BLaER1 (cell line): ENCODE results near the gene SGMS1.
A peak's percentile ranks its signal among the peaks of the same experiment; 100 is the strongest.
"Not testable (repeated sequence)": the region's sequence is repeated elsewhere in the genome, so short reads cannot be mapped to it uniquely, and the experiment has no call there.

Source experiments
- H3K27ac ChIP-seq: shearing (Covaris generic); formaldehyde crosslinking; 2 replicates; pipeline ENCODE4 v1.8.1; 2022
- H3K27me3 ChIP-seq: shearing (Covaris generic); formaldehyde crosslinking; 2 replicates; pipeline ENCODE4 v1.8.1; 2022
- H3K36me3 ChIP-seq: shearing (Covaris generic); formaldehyde crosslinking; 2 replicates; pipeline ENCODE4 v1.8.1; 2022
- H3K4me1 ChIP-seq: shearing (Covaris generic); formaldehyde crosslinking; 2 replicates; pipeline ENCODE4 v1.8.1; 2022
- H3K4me2 ChIP-seq: shearing (Covaris generic); formaldehyde crosslinking; 2 replicates; pipeline ENCODE4 v1.8.1; 2022
- H3K4me3 ChIP-seq: shearing (Covaris generic); formaldehyde crosslinking; 2 replicates; pipeline ENCODE4 v1.8.1; 2022
- H3K9ac ChIP-seq: shearing (Covaris generic); formaldehyde crosslinking; 2 replicates; pipeline ENCODE4 v1.8.1; 2022
- H3K9me3 ChIP-seq: shearing (Covaris generic); formaldehyde crosslinking; 2 replicates; pipeline ENCODE4 v1.8.1; 2022
- H4K20me1 ChIP-seq: shearing (Covaris generic); formaldehyde crosslinking; 2 replicates; pipeline ENCODE4 v1.8.1; 2022
- Cebpa-rat ChIP-seq: shearing (Covaris generic); IDR thresholded peaks from 2 replicates; pipeline ENCODE4 v1.8.1; 2022

SGMS1 gene

GRCh38 chr10:50506861-50507573, 116.7 kb downstream of the SGMS1 start:
- H3K4me1 ChIP-seq, result peaks cover 7% of the 10 kb centered on the region; the same call in 1 of the 2 replicates
- no peak overlapping the region for H3K4me3 ChIP-seq
- no peak overlapping the region for H3K4me2 ChIP-seq
- no peak for TF ChIP-seq Cebpa-rat
- H3K27ac ChIP-seq, result no peak overlapping the region
- no peaks in the 10 kb centered on the region for H3K9me3 ChIP-seq
- H3K9ac ChIP-seq, result no peak overlapping the region
- H3K36me3 ChIP-seq, result no peaks in the 10 kb centered on the region
- H4K20me1 ChIP-seq, result 0 out of 2 replicates have a peak, but pooled peaks cover 6% of the 10 kb centered on the region
- no peaks in the 10 kb centered on the region for H3K27me3 ChIP-seq

DNA sequence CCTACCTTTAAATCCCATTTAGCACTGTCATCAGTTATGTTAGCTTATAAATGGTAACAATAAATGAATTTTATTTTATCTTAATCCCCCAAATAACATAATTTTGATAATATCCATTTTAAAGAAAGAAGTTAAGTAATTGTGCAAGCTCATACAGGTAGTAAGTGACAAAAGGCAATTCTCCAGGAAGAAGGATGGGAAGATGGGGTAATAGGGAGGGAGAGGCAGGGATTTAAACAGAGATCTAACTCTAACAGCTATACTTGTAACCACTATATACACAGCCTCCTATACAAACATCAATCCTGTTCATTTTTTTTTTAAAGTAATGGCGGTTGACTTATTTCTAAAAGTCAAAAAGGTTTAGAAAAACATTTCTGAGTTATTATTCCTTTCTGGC, 119.4 kb downstream of the SGMS1 start:
- no peak for TF ChIP-seq Cebpa-rat
- H3K27ac ChIP-seq, result no peak overlapping the region
- no peak overlapping the region for H3K9ac ChIP-seq
- no peaks in the 10 kb centered on the region for H3K9me3 ChIP-seq
- H3K36me3 ChIP-seq, result no peaks in the 10 kb centered on the region
- H3K4me3 ChIP-seq, result no peak overlapping the region
- H3K27me3 ChIP-seq, result no peaks in the 10 kb centered on the region
- H3K4me2 ChIP-seq, result no peak overlapping the region
- no peaks in the 10 kb centered on the region for H3K4me1 ChIP-seq
- 0 out of 2 replicates have a peak, but pooled peaks cover 6% of the 10 kb centered on the region for H4K20me1 ChIP-seq

DNA sequence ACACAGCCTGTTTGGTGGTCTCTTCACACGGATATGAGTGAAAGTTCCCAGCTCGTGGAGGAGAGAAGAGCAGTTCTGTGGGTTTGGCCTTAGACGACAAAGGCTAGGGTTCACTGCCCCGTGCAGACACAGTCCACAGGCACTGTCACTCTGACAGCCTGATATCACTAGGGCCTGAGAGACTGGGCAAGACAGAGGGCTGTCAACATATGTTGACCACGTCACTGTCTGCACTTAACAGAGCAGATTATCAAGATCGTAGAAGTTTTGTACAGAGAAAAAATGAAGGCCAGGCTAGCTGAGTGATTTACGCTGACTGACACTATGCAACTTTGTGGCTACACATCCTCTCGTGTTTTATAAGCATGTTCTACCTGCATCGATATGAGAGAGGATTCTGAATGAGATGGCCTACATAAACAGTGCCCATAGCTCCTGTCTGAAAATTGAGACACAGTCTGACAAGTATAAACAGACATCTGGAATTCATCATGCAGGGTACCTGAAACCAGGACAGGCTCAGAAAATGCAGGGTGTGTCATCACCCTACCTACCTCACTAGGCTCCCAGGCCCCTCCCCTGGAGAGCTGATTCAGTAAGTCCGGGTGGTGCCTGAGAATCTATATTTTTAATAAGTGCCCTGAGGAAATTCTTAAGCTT, 120.0 kb downstream of the SGMS1 start:
- Histone ChIP-seq H3K27me3 (no peaks in the 10 kb centered on the region), H3K36me3 (no peaks in the 10 kb centered on the region), H4K20me1 (0 out of 2 replicates have a peak, but pooled peaks cover 6% of the 10 kb centered on the region), H3K4me3 (no peak overlapping the region), H3K4me2 (no peak overlapping the region), H3K27ac (no peak overlapping the region), H3K9me3 (no peaks in the 10 kb centered on the region), H3K4me1 (no peaks in the 10 kb centered on the region), H3K9ac (no peak overlapping the region)
- no peak for TF ChIP-seq Cebpa-rat

DNA sequence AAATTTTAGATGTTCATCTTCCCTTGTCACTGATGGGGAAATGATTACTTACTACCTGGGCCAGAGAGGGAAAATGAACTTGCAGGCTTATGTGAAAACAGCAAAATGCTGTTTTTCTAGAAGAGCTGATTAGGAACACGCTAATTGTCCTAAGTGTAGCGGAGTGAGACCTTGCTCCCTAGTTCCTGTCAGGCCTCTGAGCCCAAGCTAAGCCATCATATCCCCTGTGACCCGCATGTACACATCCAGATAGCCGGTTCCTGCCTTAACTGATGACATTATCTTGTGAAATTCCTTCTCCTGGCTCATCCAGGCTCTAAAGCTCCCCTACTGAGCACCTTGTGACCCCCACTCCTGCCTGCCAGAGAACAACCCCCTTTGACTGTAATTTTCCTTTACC, 120.6 kb downstream of the SGMS1 start:
- not testable (repeated sequence) for H3K4me3 ChIP-seq, H4K20me1 ChIP-seq, H3K36me3 ChIP-seq, H3K27ac ChIP-seq, H3K4me2 ChIP-seq, H3K27me3 ChIP-seq, H3K4me1 ChIP-seq, H3K9me3 ChIP-seq, H3K9ac ChIP-seq

GRCh38 chr10:50501924-50502452, 121.8 kb downstream of the SGMS1 start:
- H3K36me3 ChIP-seq, result no peaks in the 10 kb centered on the region

GRCh38 chr10:50501478-50501877, 122.3 kb downstream of the SGMS1 start:
- Histone ChIP-seq H3K9ac (no peak overlapping the region), H3K36me3 (no peaks in the 10 kb centered on the region), H3K27me3 (no peaks in the 10 kb centered on the region), H3K27ac (no peak overlapping the region), H3K9me3 (0 out of 2 replicates have a peak, but pooled peaks cover 4% of the 10 kb centered on the region), H3K4me3 (no peak overlapping the region), H3K4me2 (no peak overlapping the region), H3K4me1 (peaks cover 22% of the 10 kb centered on the region), H4K20me1 (0 out of 2 replicates have a peak, but pooled peaks cover 6% of the 10 kb centered on the region)
- TF ChIP-seq Cebpa-rat, result no peak

More at GRCh38 chr10:50501924-50502452, 121.8 kb downstream of the SGMS1 start:
- H3K4me3 ChIP-seq, result no peak overlapping the region
- H3K4me1 ChIP-seq, result peaks cover 17% of the 10 kb centered on the region
- H4K20me1 ChIP-seq, result 0 out of 2 replicates have a peak, but pooled peaks cover 6% of the 10 kb centered on the region
- TF ChIP-seq Cebpa-rat, result no peak
- H3K9ac ChIP-seq, result no peak overlapping the region
- no peak overlapping the region for H3K4me2 ChIP-seq
- H3K27ac ChIP-seq, result no peak overlapping the region
- H3K9me3 ChIP-seq, result 0 out of 2 replicates have a peak, but pooled peaks cover 4% of the 10 kb centered on the region
- no peaks in the 10 kb centered on the region for H3K27me3 ChIP-seq

DNA sequence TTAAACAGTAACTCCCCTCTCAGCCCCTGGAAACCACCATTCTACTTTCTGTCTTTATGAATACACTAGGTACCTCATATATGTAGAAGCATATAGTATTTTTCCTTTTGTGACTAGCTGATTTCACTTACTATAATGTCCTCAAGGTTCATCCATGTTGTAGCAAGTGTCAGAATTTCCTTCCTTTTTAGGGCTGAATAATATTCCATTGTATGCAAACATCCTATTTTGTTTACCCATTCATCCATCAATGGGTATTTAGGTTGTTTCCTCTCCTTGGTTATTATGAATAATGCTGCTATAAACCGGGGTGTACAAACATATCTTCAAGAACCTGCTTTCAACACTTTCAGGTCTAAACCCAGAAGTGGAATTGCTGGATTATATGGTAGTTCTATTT, 125.3 kb downstream of the SGMS1 start:
- H3K27me3 ChIP-seq, result no peaks in the 10 kb centered on the region
- peaks cover 33% of the 10 kb centered on the region for H3K4me1 ChIP-seq
- H3K4me3 ChIP-seq, result no peak overlapping the region
- H3K27ac ChIP-seq, result no peak overlapping the region
- H3K9me3 ChIP-seq, result 0 out of 2 replicates have a peak, but pooled peaks cover 14% of the 10 kb centered on the region
- H4K20me1 ChIP-seq, result no peaks in the 10 kb centered on the region
- TF ChIP-seq Cebpa-rat, result no peak
- no peak overlapping the region for H3K9ac ChIP-seq
- H3K4me2 ChIP-seq, result peak overlapping the region; percentile 50
- H3K36me3 ChIP-seq, result no peaks in the 10 kb centered on the region

- H3K4me1 ChIP-seq, result peaks cover 33% of the 10 kb centered on the region
- 0 out of 2 replicates have a peak, but pooled peaks cover 14% of the 10 kb centered on the region for H3K9me3 ChIP-seq
- no peak for TF ChIP-seq Cebpa-rat
- H3K4me2 ChIP-seq, result peak overlapping the region; percentile 50
- H3K4me3 ChIP-seq, result no peak overlapping the region
- H4K20me1 ChIP-seq, result no peaks in the 10 kb centered on the region
- no peaks in the 10 kb centered on the region for H3K27me3 ChIP-seq
- H3K9ac ChIP-seq, result no peak overlapping the region
- no peaks in the 10 kb centered on the region for H3K36me3 ChIP-seq
- 0 out of 2 replicates have a peak overlapping the region, but pooled peaks have one; percentile 31 for H3K27ac ChIP-seq
Measured at GRCh38 chr10:50497758-50498157, 126.0 kb downstream of the SGMS1 start.

DNA sequence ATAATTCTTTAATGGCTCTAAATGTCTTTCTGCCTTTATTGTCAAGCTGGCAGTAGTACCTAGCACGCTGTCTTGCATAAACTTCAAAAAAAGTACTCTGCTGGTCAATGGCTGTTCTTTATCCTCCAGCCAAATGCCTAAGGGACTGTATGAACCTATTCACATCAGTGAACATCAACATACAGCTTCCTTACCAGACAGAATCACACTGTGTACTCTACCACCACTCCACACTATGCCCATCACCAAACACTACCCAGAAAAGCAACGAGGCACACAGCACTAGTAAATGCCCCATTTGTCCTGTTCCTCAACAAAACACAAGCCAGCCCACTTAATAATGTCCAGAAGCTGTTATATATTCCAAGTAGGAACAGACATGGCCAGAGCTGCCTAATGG, 127.5 kb downstream of the SGMS1 start:
- no peak overlapping the region for H3K27ac ChIP-seq
- TF ChIP-seq Cebpa-rat, result no peak

GRCh38 chr10:50490241-50490640, 133.5 kb downstream of the SGMS1 start:
- Histone ChIP-seq H4K20me1 (no peaks in the 10 kb centered on the region), H3K27me3 (no peaks in the 10 kb centered on the region), H3K9me3 (peaks cover 30% of the 10 kb centered on the region), H3K4me1 (no peaks in the 10 kb centered on the region), H3K4me3 (no peak overlapping the region), H3K4me2 (no peak overlapping the region), H3K27ac (no peak overlapping the region), H3K36me3 (no peaks in the 10 kb centered on the region), H3K9ac (no peak overlapping the region)
- TF ChIP-seq Cebpa-rat, result no peak

More for the DNA sequence above, 127.5 kb downstream of the SGMS1 start:
- Histone ChIP-seq H4K20me1 (no peaks in the 10 kb centered on the region), H3K9me3 (peaks cover 20% of the 10 kb centered on the region; the same call in 1 of the 2 replicates), H3K27me3 (no peaks in the 10 kb centered on the region), H3K4me2 (peak overlapping the region; percentile 50), H3K4me1 (peaks cover 33% of the 10 kb centered on the region), H3K36me3 (no peaks in the 10 kb centered on the region), H3K4me3 (no peak overlapping the region), H3K9ac (no peak overlapping the region)

DNA sequence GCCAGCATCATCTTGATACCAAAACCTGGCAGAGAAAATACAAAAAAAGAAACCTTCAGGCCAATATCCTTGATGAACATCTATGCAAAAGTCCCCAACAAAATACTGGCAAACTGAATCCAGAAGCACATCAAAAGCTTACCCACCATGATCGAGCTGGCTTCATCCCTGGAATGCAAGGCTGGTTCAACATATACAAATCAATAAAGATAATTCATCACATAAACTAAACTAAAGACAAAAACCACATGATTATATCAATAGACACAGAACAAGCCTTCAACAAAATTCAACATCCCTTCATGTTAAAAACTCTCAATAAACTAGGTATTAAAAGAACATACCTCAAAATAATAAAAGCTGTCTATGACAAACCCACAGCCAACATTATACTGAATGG, 139.2 kb downstream of the SGMS1 start:
- not testable (repeated sequence) for H4K20me1 ChIP-seq, H3K4me1 ChIP-seq, H3K27me3 ChIP-seq, H3K27ac ChIP-seq, H3K4me2 ChIP-seq, H3K9ac ChIP-seq, H3K4me3 ChIP-seq
- peaks cover 61% of the 10 kb centered on the region for H3K9me3 ChIP-seq
- 0 out of 2 replicates have a peak, but pooled peaks cover 15% of the 10 kb centered on the region for H3K36me3 ChIP-seq
